Lower leg skin (tissue), 3 donors: ENCODE measurements around the gene SAE1.

Experiments
- POLR2A ChIP-seq, 2 donors: fragments of 450-650 bp; IDR thresholded peaks; one replicate each; pipeline ENCODE4 v1.6.1; 2016 to 2017; ENCODE audit warnings: antibody characterized with exemption in 2 of 2, mild to moderate bottlenecking in 1 of 2, moderate library complexity in 1 of 2
- TF ChIP-seq, protein P1 (sequence below), 3 donors: fragments of 450-650 bp; IDR thresholded peaks; one replicate each; pipeline ENCODE4 v1.5.1; 2016; ENCODE audit warnings: antibody characterized with exemption in 3 of 3, mild to moderate bottlenecking in 3 of 3, moderate library complexity in 2 of 3

DNA sequence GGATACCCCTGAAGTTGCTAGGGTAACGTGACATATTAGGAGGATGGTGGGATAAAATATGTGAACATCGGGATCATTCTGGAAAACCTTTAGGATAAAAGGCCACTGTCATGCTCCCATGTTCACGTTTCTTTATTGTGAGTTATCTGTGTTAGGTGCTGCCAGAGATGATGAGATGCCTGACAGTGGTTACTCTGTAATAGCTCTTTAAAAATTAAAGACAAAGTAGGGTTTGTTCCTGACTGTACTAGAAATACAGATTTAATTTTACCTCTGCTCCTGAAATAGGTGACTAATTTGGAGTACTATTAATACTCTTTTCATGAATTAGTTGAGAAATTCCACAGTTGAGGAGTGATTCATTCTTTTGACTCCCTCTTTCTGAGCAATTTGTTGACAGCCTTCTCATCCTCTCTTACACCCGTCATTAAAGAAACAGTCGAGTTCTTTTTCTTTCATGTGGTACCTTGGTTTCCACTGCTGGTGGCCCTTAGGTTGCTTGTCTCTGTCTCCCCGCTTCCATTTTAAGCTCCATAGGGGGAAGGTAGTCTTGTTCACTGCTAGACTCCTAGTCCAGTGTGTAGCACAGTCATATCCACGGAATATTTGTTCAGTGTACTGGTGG lies 28.4 kb downstream of the SAE1 start:
- TF ChIP-seq, protein P1, sequence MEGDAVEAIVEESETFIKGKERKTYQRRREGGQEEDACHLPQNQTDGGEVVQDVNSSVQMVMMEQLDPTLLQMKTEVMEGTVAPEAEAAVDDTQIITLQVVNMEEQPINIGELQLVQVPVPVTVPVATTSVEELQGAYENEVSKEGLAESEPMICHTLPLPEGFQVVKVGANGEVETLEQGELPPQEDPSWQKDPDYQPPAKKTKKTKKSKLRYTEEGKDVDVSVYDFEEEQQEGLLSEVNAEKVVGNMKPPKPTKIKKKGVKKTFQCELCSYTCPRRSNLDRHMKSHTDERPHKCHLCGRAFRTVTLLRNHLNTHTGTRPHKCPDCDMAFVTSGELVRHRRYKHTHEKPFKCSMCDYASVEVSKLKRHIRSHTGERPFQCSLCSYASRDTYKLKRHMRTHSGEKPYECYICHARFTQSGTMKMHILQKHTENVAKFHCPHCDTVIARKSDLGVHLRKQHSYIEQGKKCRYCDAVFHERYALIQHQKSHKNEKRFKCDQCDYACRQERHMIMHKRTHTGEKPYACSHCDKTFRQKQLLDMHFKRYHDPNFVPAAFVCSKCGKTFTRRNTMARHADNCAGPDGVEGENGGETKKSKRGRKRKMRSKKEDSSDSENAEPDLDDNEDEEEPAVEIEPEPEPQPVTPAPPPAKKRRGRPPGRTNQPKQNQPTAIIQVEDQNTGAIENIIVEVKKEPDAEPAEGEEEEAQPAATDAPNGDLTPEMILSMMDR (IDR thresholded peaks at IDR 0.05) = no peak
- no peak for TF ChIP-seq POLR2A (IDR thresholded peaks at IDR 0.05)
